ENCODE results near the gene PIP5K1B. TPM values are rescaled to one million over a fixed set of nuclear protein-coding genes. Genes with fewer than 3 reads are reported as not detected.

PIP5K1B gene
- total RNA-seq, 1 experiment from 2014 or later: 2.5 TPM

GRCh38 chr9:69012696-69013381 is 307.8 kb downstream of the PIP5K1B start:
- no peaks in the 10 kb centered on the region; the same call in 1 of the 2 replicates for H3K27me3 Mint-ChIP-seq (ENCODE audit: low read depth)
- Histone ChIP-seq H2AFZ (ENCODE audit: low read length) (no peak overlapping the region), H3K9ac (ENCODE audit: extremely low read depth, insufficient read length, low read length) (no peak overlapping the region), H2BK15ac (ENCODE audit: low read depth, low read length) (no peak overlapping the region), H3K23me2 (ENCODE audit: insufficient read length, low read depth, low read length, poor library complexity, severe bottlenecking) (no peaks in the 10 kb centered on the region), H3T11ph (ENCODE audit: low read length) (no peak overlapping the region), H3K79me1 (ENCODE audit: insufficient read depth, low read depth, low read length, poor library complexity, severe bottlenecking) (no peaks in the 10 kb centered on the region), H4K8ac (replicated peaks; ENCODE audit: insufficient read length, low read depth, low read length) (no peak overlapping the region), H3K79me2 (ENCODE audit: insufficient read depth, low read length) (no peaks in the 10 kb centered on the region), H2BK5ac (ENCODE audit: insufficient read length, low read length) (no peak overlapping the region), H4K5ac (ENCODE audit: insufficient read length, low read depth, low read length) (no peak overlapping the region), H3K4me2 (ENCODE audit: insufficient read depth, insufficient read length, low read length) (no peak overlapping the region), H3K9me3 (ENCODE audit: control insufficient read depth, low read depth, low read length) (no peaks in the 10 kb centered on the region), H2BK12ac (ENCODE audit: insufficient read length, low read depth, low read length) (no peak overlapping the region), H3K23ac (ENCODE audit: insufficient read length, low read depth, low read length) (no peak overlapping the region), H3K4me1 (ENCODE audit: insufficient read depth, low read length) (peaks cover 3% of the 10 kb centered on the region; the same call in 1 of the 2 replicates), H3K18ac (ENCODE audit: insufficient read length, low read depth, low read length) (no peak overlapping the region), H3K4ac (ENCODE audit: low read depth, low read length) (no peak overlapping the region), H3K27me3 (ENCODE audit: insufficient read depth, low read length) (no peaks in the 10 kb centered on the region), H2BK20ac (ENCODE audit: low read depth, low read length, poor library complexity, severe bottlenecking) (no peak overlapping the region), H4K91ac (ENCODE audit: insufficient read length, low read depth, low read length) (no peak overlapping the region), H2BK120ac (ENCODE audit: low read depth, low read length, poor library complexity, severe bottlenecking) (no peak overlapping the region), H3K14ac (ENCODE audit: insufficient read depth, low read length) (no peak overlapping the region), H3K27ac (ENCODE audit: insufficient read length, low read depth, low read length) (no peak overlapping the region), H4K20me1 (ENCODE audit: control insufficient read depth, insufficient read depth, insufficient read length) (no peaks in the 10 kb centered on the region), H2AK5ac (ENCODE audit: insufficient read length, low read length) (no peak overlapping the region), H3K56ac (ENCODE audit: insufficient read length, low read depth, low read length) (no peak overlapping the region)
- no peak for TF ChIP-seq CTCF (conservative IDR thresholded peaks at IDR 0.05)
- peaks cover 0 to 18% (median 3%) of the 10 kb centered on the region in 3 experiments; a peak in 3 of 7 replicates for H3K36me3 Mint-ChIP-seq (ENCODE audit: insufficient read depth in 1 of 3, low read depth in 3 of 3)
- H3K9me3 Mint-ChIP-seq: peaks cover 3 to 13% of the 10 kb centered on the region in 2 experiments
- WGBS (ENCODE audit: extremely low coverage, insufficient read length, low lambda C conversion rate): no CpG with 5 or more reads among the region's 18 CpGs
- H3K4me1 Mint-ChIP-seq: peaks cover 18 to 33% of the 10 kb centered on the region in 2 experiments
- no peak overlapping the region for H3K4me3 Mint-ChIP-seq
- no peak overlapping the region for H3K27ac Mint-ChIP-seq
- no peak for DNase-seq
